Right ventricle myocardium inferior (tissue), 1 donor: ENCODE data around the gene BLTP3B. TPM values are rescaled to one million over a fixed set of nuclear protein-coding genes. Genes with fewer than 3 reads are reported as not detected.

Experiments used
- ATAC-seq: fragments of 200-7000 bp; cut with Tn5 transposase; one replicate; pipeline ENCODE4 v1.9.1; 2020; ENCODE audit warnings: mild to moderate bottlenecking, moderate library complexity
- DNase-seq: peaks from one replicate; pipeline ENCODE4 v3.0.0; 2021; ENCODE audit errors: missing footprints
- intact Hi-C: fragments of 100-400 bp; cut with DNase I; formaldehyde crosslinking; loops from one replicate; pipeline ENCODE4 v1.11.0; 2022
- total RNA-seq: library from RNA; stranded (reverse); fragmentation: NEBNext Ultra II Directional; extraction: Animal tissue kit (Norgen Biotek cat#: 25700); gene quantifications from one replicate; pipeline ENCODE4 v1.2.1, GENCODE V29; 2021
- donor health status: DM: no; HTN: yes; CAD: no; lungs with severe emphysema.

BLTP3B gene
- total RNA-seq, 1 donor from 2014 or later: 10.7 TPM

- intact Hi-C loops: loop anchor here (5.0 kb wide), 1 partner anchor 33 kb away; no protein-coding TSS in a partner anchor
These were observed 21.6 kb upstream of the BLTP3B start for GRCh38 chr12:100164153-100164704.

GRCh38 chr12:100163416-100164152 lies 20.9 kb upstream of the BLTP3B start:
- ATAC-seq (peak; percentile 99), DNase-seq (peak; percentile 89)
- intact Hi-C loops: loop anchor here (5.0 kb wide), 1 partner anchor 34 kb away; no protein-coding TSS in a partner anchor

More at GRCh38 chr12:100164153-100164704, 21.6 kb upstream of the BLTP3B start:
- DNase-seq: no peak
- ATAC-seq: no peak

GRCh38 chr12:100159391-100160104 lies 16.9 kb upstream of the BLTP3B start:
- DNase-seq: no peak
- intact Hi-C loops: loop anchor here (5.0 kb wide), 1 partner anchor 38 kb away; no protein-coding TSS in a partner anchor
- ATAC-seq: no peak

- intact Hi-C loops: no loop called here
- DNase-seq: no peak
- no peak for ATAC-seq
These were observed 15.9 kb upstream of the BLTP3B start for GRCh38 chr12:100158535-100158934.

GRCh38 chr12:100157427-100157821 lies 14.8 kb upstream of the BLTP3B start:
- ATAC-seq: no peak
- DNase-seq: no peak
- intact Hi-C loops: no loop called here

GRCh38 chr12:100156731-100157426 lies 14.2 kb upstream of the BLTP3B start:
- intact Hi-C loops: no loop called here
- peak; percentile 55 for DNase-seq
- ATAC-seq: no peak

GRCh38 chr12:100154474-100155247 lies 12.0 kb upstream of the BLTP3B start:
- intact Hi-C loops: no loop called here
- DNase-seq (peak; percentile 90), ATAC-seq (peak; percentile 32)

- intact Hi-C loops: no loop called here
- DNase-seq (no peak), ATAC-seq (no peak)
These were observed 10.5 kb upstream of the BLTP3B start for GRCh38 chr12:100153131-100153530.

GRCh38 chr12:100151769-100152168 lies 9.1 kb upstream of the BLTP3B start:
- ATAC-seq (no peak), DNase-seq (no peak)
- intact Hi-C loops: no loop called here

- ATAC-seq (no peak), DNase-seq (no peak)
- intact Hi-C loops: no loop called here
These were observed 3.6 kb upstream of the BLTP3B start for GRCh38 chr12:100146252-100146651.

- intact Hi-C loops: no loop called here
- ATAC-seq (no peak), DNase-seq (no peak)
These were observed 3.0 kb upstream of the BLTP3B start for GRCh38 chr12:100145643-100146042.

- ATAC-seq (peak; percentile 65), DNase-seq (peak; percentile 76)
- intact Hi-C loops: loop anchor here (5.0 kb wide), 1 partner anchor 60 kb away; the partner anchor contains the start of gene ACTR6
These were observed 450 bp downstream of the BLTP3B start for GRCh38 chr12:100141998-100142850.

- ATAC-seq (peak; percentile 42), DNase-seq (no peak)
- intact Hi-C loops: loop anchor here (5.0 kb wide), 1 partner anchor 61 kb away; the partner anchor contains the start of gene ACTR6
These were observed 1.0 kb downstream of the BLTP3B start for GRCh38 chr12:100141666-100141997.

- no peak for ATAC-seq
- DNase-seq: no peak
- intact Hi-C loops: no loop called here
These were observed 3.9 kb downstream of the BLTP3B start for GRCh38 chr12:100138803-100139098.

GRCh38 chr12:100138048-100138802 lies 4.4 kb downstream of the BLTP3B start:
- ATAC-seq (no peak), DNase-seq (no peak)
- intact Hi-C loops: no loop called here

- DNase-seq (no peak), ATAC-seq (no peak)
- intact Hi-C loops: no loop called here
These were observed 9.5 kb downstream of the BLTP3B start for GRCh38 chr12:100133200-100133599.

GRCh38 chr12:100128512-100128908 lies 14.2 kb downstream of the BLTP3B start:
- ATAC-seq: peak; percentile 88
- DNase-seq: no peak
- intact Hi-C loops: no loop called here
